HCT116 (cell line): ENCODE data around the gene RHEX.

Experiments used
- CEBPB ChIP-seq: IDR thresholded peaks from 2 replicates; pipeline ENCODE4 v1.6.1; 2012; ENCODE audit warnings: low read depth
- EGR1 ChIP-seq: IDR thresholded peaks from 2 replicates; pipeline ENCODE4 v1.6.1; 2012; ENCODE audit warnings: low read depth
- EZH2 ChIP-seq: fragments of 200-600 bp; sonication (generic); IDR thresholded peaks from 2 replicates; pipeline ENCODE4 v1.6.1; 2017; ENCODE audit warnings: antibody characterized with exemption, mixed run types
- JUND ChIP-seq: IDR thresholded peaks from 2 replicates; pipeline ENCODE4 v1.6.1; 2012
- POLR2A ChIP-seq: IDR thresholded peaks from 2 replicates; pipeline ENCODE4 v1.7.0; 2011; ENCODE audit warnings: borderline replicate concordance; ENCODE audit not compliant: insufficient read depth, insufficient read length; ENCODE audit errors: extremely low read depth
- SIN3A ChIP-seq: IDR thresholded peaks from 2 replicates; pipeline ENCODE4 v1.6.1; 2012; ENCODE audit warnings: low read depth
- YY1 ChIP-seq: IDR thresholded peaks from 2 replicates; pipeline ENCODE4 v1.6.1; 2011; ENCODE audit warnings: low read length, low read depth, moderate library complexity, mild to moderate bottlenecking; ENCODE audit not compliant: insufficient replicate concordance; ENCODE audit errors: extremely low read depth
- ZFX ChIP-seq: fragments of 450-650 bp; IDR thresholded peaks from 2 replicates; pipeline ENCODE4 v1.6.1; 2017
- TF ChIP-seq, protein P1 (sequence below), 3 experiments: fragments of 200-600 bp in 1 of 3; sonication (generic) in 1 of 3; IDR thresholded peaks in 2 of 3; conservative IDR thresholded peaks in 1 of 3; 2 replicates each; pipeline ENCODE4 v1.5.1; 2012 to 2017; ENCODE audit warnings: low read depth in 2 of 3, low read length in 2 of 3, antibody characterized with exemption in 1 of 3, borderline replicate concordance in 1 of 3, control low read depth in 1 of 3, mild to moderate bottlenecking in 1 of 3, mixed read lengths in 1 of 3, mixed run types in 1 of 3, moderate library complexity in 1 of 3; ENCODE audit not compliant: insufficient read depth in 1 of 3
- TF ChIP-seq, protein P2 (sequence below): IDR thresholded peaks from 2 replicates; pipeline ENCODE4 v1.6.1; 2011; ENCODE audit warnings: mild to moderate bottlenecking, low read length, moderate library complexity; ENCODE audit not compliant: insufficient replicate concordance; ENCODE audit errors: extremely low read depth
- TF ChIP-seq, protein P3 (sequence below): IDR thresholded peaks from 2 replicates; pipeline ENCODE4 v1.6.1; 2012; ENCODE audit warnings: low read depth
- TF ChIP-seq, protein P4 (sequence below): IDR thresholded peaks from 2 replicates; pipeline ENCODE4 v1.6.1; 2012

DNA sequence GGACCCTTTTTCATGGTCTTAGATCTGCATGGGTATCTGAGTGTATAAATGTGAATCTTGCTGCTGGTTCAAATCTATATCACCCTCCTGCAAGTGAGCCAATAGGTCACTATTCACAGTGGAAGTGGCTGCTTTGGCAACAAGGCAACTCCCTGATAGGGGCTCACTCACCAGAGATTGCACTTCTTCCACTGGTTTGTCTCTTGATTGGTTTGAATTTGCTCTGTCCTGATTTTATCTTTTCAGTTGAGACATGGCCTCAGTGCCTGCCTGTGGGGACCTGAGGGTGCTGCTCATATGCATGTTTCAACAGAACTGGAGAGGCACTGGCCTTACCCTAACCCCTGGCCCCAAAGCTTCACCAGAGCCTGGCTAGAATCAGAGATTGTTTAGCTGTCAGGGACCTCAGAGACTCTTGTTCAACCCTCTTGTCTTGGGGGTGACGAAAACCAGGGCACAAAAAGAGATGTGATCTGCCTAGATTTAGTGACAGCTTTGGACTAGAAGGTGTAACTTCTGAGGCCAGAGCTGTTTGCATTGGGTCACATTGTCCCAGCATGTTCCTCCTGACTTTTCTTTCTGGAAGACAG is 47.3 kb downstream of the RHEX start:
- TF ChIP-seq, protein P1, sequence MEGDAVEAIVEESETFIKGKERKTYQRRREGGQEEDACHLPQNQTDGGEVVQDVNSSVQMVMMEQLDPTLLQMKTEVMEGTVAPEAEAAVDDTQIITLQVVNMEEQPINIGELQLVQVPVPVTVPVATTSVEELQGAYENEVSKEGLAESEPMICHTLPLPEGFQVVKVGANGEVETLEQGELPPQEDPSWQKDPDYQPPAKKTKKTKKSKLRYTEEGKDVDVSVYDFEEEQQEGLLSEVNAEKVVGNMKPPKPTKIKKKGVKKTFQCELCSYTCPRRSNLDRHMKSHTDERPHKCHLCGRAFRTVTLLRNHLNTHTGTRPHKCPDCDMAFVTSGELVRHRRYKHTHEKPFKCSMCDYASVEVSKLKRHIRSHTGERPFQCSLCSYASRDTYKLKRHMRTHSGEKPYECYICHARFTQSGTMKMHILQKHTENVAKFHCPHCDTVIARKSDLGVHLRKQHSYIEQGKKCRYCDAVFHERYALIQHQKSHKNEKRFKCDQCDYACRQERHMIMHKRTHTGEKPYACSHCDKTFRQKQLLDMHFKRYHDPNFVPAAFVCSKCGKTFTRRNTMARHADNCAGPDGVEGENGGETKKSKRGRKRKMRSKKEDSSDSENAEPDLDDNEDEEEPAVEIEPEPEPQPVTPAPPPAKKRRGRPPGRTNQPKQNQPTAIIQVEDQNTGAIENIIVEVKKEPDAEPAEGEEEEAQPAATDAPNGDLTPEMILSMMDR (IDR thresholded peaks at IDR 0.05 in 2 of 3, conservative IDR thresholded peaks at IDR 0.05 in 1 of 3; ENCODE audit: borderline replicate concordance in 1 of 3, insufficient read depth in 1 of 3, low read depth in 2 of 3, low read length in 2 of 3) = no peak
- TF ChIP-seq, protein P2, sequence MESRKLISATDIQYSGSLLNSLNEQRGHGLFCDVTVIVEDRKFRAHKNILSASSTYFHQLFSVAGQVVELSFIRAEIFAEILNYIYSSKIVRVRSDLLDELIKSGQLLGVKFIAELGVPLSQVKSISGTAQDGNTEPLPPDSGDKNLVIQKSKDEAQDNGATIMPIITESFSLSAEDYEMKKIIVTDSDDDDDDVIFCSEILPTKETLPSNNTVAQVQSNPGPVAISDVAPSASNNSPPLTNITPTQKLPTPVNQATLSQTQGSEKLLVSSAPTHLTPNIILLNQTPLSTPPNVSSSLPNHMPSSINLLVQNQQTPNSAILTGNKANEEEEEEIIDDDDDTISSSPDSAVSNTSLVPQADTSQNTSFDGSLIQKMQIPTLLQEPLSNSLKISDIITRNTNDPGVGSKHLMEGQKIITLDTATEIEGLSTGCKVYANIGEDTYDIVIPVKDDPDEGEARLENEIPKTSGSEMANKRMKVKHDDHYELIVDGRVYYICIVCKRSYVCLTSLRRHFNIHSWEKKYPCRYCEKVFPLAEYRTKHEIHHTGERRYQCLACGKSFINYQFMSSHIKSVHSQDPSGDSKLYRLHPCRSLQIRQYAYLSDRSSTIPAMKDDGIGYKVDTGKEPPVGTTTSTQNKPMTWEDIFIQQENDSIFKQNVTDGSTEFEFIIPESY = no peak
- TF ChIP-seq POLR2A = no peak
- no peak for TF ChIP-seq ZFX
- no peak for TF ChIP-seq EZH2
- TF ChIP-seq, protein P3, sequence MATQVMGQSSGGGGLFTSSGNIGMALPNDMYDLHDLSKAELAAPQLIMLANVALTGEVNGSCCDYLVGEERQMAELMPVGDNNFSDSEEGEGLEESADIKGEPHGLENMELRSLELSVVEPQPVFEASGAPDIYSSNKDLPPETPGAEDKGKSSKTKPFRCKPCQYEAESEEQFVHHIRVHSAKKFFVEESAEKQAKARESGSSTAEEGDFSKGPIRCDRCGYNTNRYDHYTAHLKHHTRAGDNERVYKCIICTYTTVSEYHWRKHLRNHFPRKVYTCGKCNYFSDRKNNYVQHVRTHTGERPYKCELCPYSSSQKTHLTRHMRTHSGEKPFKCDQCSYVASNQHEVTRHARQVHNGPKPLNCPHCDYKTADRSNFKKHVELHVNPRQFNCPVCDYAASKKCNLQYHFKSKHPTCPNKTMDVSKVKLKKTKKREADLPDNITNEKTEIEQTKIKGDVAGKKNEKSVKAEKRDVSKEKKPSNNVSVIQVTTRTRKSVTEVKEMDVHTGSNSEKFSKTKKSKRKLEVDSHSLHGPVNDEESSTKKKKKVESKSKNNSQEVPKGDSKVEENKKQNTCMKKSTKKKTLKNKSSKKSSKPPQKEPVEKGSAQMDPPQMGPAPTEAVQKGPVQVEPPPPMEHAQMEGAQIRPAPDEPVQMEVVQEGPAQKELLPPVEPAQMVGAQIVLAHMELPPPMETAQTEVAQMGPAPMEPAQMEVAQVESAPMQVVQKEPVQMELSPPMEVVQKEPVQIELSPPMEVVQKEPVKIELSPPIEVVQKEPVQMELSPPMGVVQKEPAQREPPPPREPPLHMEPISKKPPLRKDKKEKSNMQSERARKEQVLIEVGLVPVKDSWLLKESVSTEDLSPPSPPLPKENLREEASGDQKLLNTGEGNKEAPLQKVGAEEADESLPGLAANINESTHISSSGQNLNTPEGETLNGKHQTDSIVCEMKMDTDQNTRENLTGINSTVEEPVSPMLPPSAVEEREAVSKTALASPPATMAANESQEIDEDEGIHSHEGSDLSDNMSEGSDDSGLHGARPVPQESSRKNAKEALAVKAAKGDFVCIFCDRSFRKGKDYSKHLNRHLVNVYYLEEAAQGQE = no peak
- TF ChIP-seq EGR1 = no peak
- no peak for TF ChIP-seq JUND
- TF ChIP-seq CEBPB = no peak
- TF ChIP-seq SIN3A = no peak
- no peak for TF ChIP-seq YY1
- TF ChIP-seq, protein P4, sequence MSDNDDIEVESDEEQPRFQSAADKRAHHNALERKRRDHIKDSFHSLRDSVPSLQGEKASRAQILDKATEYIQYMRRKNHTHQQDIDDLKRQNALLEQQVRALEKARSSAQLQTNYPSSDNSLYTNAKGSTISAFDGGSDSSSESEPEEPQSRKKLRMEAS = no peak
